BLaER1 treated with 17β-estradiol and CSF1 and Interleukin-3, amounts not matched to agents 10 nM and 100 nM (cell line): ENCODE measurements around the gene ERC2.

Experiments used
- H3K27ac ChIP-seq, 11 experiments: shearing (Covaris generic); formaldehyde crosslinking; 2 replicates each; pipeline ENCODE4 v1.8.1; 2022
- H3K27me3 ChIP-seq, 11 experiments: shearing (Covaris generic); formaldehyde crosslinking; 2 replicates each; pipeline ENCODE4 v1.8.1; 2022
- H3K36me3 ChIP-seq, 11 experiments: shearing (Covaris generic); formaldehyde crosslinking; 2 replicates each; pipeline ENCODE4 v1.8.1; 2022
- H3K4me1 ChIP-seq, 10 experiments: shearing (Covaris generic); formaldehyde crosslinking; 2 replicates each; pipeline ENCODE4 v1.8.1; 2022
- H3K4me2 ChIP-seq, 11 experiments: shearing (Covaris generic); formaldehyde crosslinking; 2 replicates each; pipeline ENCODE4 v1.8.1; 2022
- H3K4me3 ChIP-seq, 10 experiments: shearing (Covaris generic); formaldehyde crosslinking; 2 replicates each; pipeline ENCODE4 v1.8.1; 2022
- H3K9ac ChIP-seq, 11 experiments: shearing (Covaris generic); formaldehyde crosslinking; 2 replicates each; pipeline ENCODE4 v1.8.1; 2022
- H3K9me3 ChIP-seq, 11 experiments: shearing (Covaris generic); formaldehyde crosslinking; replicated peaks in 1 of 11; 2 replicates each; pipeline ENCODE4 v1.8.1; 2022
- H4K20me1 ChIP-seq, 11 experiments: shearing (Covaris generic); formaldehyde crosslinking; 2 replicates each; pipeline ENCODE4 v1.8.1; 2022
- Cebpa-rat ChIP-seq, 11 experiments: shearing (Covaris generic); IDR thresholded peaks; 2 replicates each; pipeline ENCODE4 v1.8.1; 2022

Gene ERC2

GRCh38 chr3:55473788-55474187, 994.5 kb downstream of the ERC2 start:
- no peak overlapping the region for H3K27ac ChIP-seq
- no peaks in the 10 kb centered on the region for H4K20me1 ChIP-seq
- H3K4me2 ChIP-seq, result no peak overlapping the region
- H3K27me3 ChIP-seq, result peaks cover 0 to under 1% (median 0%) of the 10 kb centered on the region in 11 experiments; a peak in 1 of 22 replicates
- H3K4me3 ChIP-seq, result no peak overlapping the region
- no peaks in the 10 kb centered on the region for H3K4me1 ChIP-seq
- no peak for TF ChIP-seq Cebpa-rat (IDR thresholded peaks at IDR 0.05)
- H3K9ac ChIP-seq, result no peak overlapping the region
- H3K36me3 ChIP-seq, result no peaks in the 10 kb centered on the region
- H3K9me3 ChIP-seq, result no peaks in the 10 kb centered on the region

- H4K20me1 ChIP-seq, result no peaks in the 10 kb centered on the region
- H3K36me3 ChIP-seq, result no peaks in the 10 kb centered on the region
- no peaks in the 10 kb centered on the region for H3K9me3 ChIP-seq
- H3K27me3 ChIP-seq, result no peaks in the 10 kb centered on the region
- no peak overlapping the region for H3K27ac ChIP-seq
- no peak overlapping the region for H3K9ac ChIP-seq
- no peak overlapping the region for H3K4me2 ChIP-seq
- no peak overlapping the region for H3K4me3 ChIP-seq
- TF ChIP-seq Cebpa-rat (IDR thresholded peaks at IDR 0.05), result no peak
- H3K4me1 ChIP-seq, result no peaks in the 10 kb centered on the region
Observed at GRCh38 chr3:55471522-55472280, 996.6 kb downstream of the ERC2 start.

- H3K36me3 ChIP-seq, result no peaks in the 10 kb centered on the region
Observed at GRCh38 chr3:55471084-55471483, 997.2 kb downstream of the ERC2 start.

GRCh38 chr3:55469957-55470526, 998.2 kb downstream of the ERC2 start:
- no peaks in the 10 kb centered on the region for H3K27me3 ChIP-seq
- H3K4me3 ChIP-seq, result no peak overlapping the region
- H3K36me3 ChIP-seq, result no peaks in the 10 kb centered on the region
- no peak for TF ChIP-seq Cebpa-rat (IDR thresholded peaks at IDR 0.05)
- no peaks in the 10 kb centered on the region for H3K9me3 ChIP-seq
- H3K27ac ChIP-seq, result no peak overlapping the region
- H3K4me1 ChIP-seq, result no peaks in the 10 kb centered on the region
- no peak overlapping the region for H3K9ac ChIP-seq
- no peak overlapping the region for H3K4me2 ChIP-seq
- no peaks in the 10 kb centered on the region for H4K20me1 ChIP-seq

More at GRCh38 chr3:55471084-55471483, 997.2 kb downstream of the ERC2 start:
- Histone ChIP-seq H3K9ac (no peak overlapping the region), H3K27me3 (no peaks in the 10 kb centered on the region), H3K27ac (no peak overlapping the region), H3K4me3 (no peak overlapping the region), H3K4me2 (no peak overlapping the region), H3K4me1 (no peaks in the 10 kb centered on the region), H4K20me1 (no peaks in the 10 kb centered on the region), H3K9me3 (no peaks in the 10 kb centered on the region)
- no peak for TF ChIP-seq Cebpa-rat (IDR thresholded peaks at IDR 0.05)

- TF ChIP-seq Cebpa-rat (IDR thresholded peaks at IDR 0.05), result no peak
- no peaks in the 10 kb centered on the region for H3K9me3 ChIP-seq
- H3K4me1 ChIP-seq, result no peaks in the 10 kb centered on the region
- H3K4me3 ChIP-seq, result no peak overlapping the region
- no peak overlapping the region for H3K27ac ChIP-seq
- no peaks in the 10 kb centered on the region for H3K36me3 ChIP-seq
- H4K20me1 ChIP-seq, result no peaks in the 10 kb centered on the region
- no peak overlapping the region for H3K4me2 ChIP-seq
- H3K27me3 ChIP-seq, result no peaks in the 10 kb centered on the region
- H3K9ac ChIP-seq, result no peak overlapping the region
Observed at GRCh38 chr3:55468251-55468650, 1000.0 kb downstream of the ERC2 start.

DNA sequence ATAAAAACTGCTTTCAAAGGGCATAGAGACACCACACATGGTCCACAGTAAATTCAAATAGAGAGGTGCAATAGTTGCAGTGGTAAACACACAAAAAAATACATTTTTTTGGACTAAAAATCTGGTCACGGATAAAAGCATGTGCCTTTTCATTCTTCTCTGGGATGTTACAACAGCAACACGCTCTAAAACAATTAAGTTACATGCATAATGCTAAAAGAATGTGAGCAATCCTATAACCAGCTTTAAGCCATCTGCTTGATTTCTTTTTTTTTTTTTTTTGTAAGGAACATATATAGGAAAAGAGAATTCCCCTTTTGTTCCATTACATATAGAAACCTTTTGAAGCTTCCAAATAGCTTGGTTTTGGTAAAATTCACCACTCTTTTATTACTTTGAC, 1001.2 kb downstream of the ERC2 start:
- Histone ChIP-seq H3K4me2 (no peak overlapping the region), H3K27me3 (no peaks in the 10 kb centered on the region), H3K9me3 (no peaks in the 10 kb centered on the region), H4K20me1 (no peaks in the 10 kb centered on the region), H3K4me1 (no peaks in the 10 kb centered on the region), H3K27ac (no peak overlapping the region), H3K4me3 (no peak overlapping the region), H3K36me3 (no peaks in the 10 kb centered on the region), H3K9ac (no peak overlapping the region)
- no peak for TF ChIP-seq Cebpa-rat (IDR thresholded peaks at IDR 0.05)

DNA sequence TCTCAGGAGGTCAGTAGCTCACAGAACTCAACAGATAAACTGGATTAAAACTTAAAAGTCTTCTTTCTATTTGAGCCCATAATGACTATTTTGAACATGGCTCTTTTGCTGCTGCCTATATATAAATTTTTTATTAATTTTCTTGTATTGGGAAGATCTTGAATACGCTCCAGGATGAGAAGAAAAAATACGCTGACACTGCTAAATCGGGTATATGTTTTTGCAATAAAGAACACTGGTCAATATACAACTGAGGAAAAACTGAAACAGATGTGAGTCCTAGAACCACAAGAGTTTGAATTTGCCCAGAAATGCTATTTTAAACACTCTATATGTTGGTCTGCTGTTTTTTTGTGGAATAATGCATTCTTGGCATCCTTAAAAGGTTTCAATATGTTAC, 1001.7 kb downstream of the ERC2 start:
- Histone ChIP-seq H3K4me2 (no peak overlapping the region), H4K20me1 (no peaks in the 10 kb centered on the region), H3K36me3 (no peaks in the 10 kb centered on the region), H3K27me3 (no peaks in the 10 kb centered on the region), H3K9me3 (no peaks in the 10 kb centered on the region), H3K27ac (no peak overlapping the region), H3K4me1 (no peaks in the 10 kb centered on the region), H3K9ac (no peak overlapping the region), H3K4me3 (no peak overlapping the region)
- TF ChIP-seq Cebpa-rat (IDR thresholded peaks at IDR 0.05), result no peak

DNA sequence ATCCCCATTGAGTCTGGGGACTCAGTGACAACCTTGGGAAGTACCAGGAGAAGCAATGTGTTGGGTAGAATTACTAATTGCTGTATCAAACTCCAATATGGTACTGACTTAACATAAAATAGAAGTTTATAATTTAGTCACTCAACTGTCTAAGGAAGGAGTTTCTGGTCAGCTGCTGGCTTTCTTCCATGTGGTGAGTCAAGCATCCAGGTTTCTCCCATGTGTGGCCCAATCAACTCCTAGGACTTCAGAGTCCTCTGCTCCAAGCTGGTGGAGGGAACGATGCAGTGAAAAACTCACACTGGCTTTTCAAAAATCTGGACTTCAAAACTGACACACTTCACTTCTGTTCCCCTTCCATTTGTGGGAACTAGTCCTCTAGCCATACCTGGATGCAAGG, 1006.4 kb downstream of the ERC2 start:
- TF ChIP-seq Cebpa-rat (IDR thresholded peaks at IDR 0.05), result no peak

DNA sequence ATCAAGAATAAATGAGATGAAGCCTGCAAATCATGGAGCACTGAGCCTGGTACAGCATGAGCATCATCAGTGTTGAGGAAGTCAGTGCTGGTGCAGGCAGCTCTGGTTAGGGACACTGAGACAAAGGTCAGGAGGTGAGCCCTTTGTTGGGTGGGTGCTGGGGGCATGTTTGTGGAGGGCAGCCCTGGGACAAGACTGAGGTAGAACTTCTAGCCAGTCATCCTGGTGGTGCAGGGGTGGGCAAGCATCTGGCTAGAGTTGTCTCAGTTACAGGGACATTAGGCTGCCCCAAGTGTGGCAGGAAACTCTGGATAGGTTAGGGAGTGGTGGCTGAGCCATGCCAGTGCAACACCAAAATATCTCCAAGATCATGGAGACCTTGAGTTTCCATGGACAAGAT, 1008.4 kb downstream of the ERC2 start:
- Histone ChIP-seq H3K36me3 (no peaks in the 10 kb centered on the region), H3K4me1 (peaks cover 0 to under 1% (median 0%) of the 10 kb centered on the region in 10 experiments; a peak in 2 of 20 replicates), H3K4me2 (no peak overlapping the region), H3K9me3 (no peaks in the 10 kb centered on the region), H3K9ac (no peak overlapping the region), H4K20me1 (no peaks in the 10 kb centered on the region), H3K27ac (no peak overlapping the region), H3K27me3 (no peaks in the 10 kb centered on the region), H3K4me3 (no peak overlapping the region)
- TF ChIP-seq Cebpa-rat (IDR thresholded peaks at IDR 0.05), result no peak

More for the DNA sequence above, 1006.4 kb downstream of the ERC2 start:
- Histone ChIP-seq H3K4me3 (no peak overlapping the region), H3K27ac (no peak overlapping the region), H3K36me3 (no peaks in the 10 kb centered on the region), H4K20me1 (no peaks in the 10 kb centered on the region), H3K9me3 (no peaks in the 10 kb centered on the region), H3K27me3 (no peaks in the 10 kb centered on the region), H3K4me1 (no peaks in the 10 kb centered on the region), H3K4me2 (no peak overlapping the region), H3K9ac (no peak overlapping the region)
